ENCODE measurements around the gene SPCS1.

DNA sequence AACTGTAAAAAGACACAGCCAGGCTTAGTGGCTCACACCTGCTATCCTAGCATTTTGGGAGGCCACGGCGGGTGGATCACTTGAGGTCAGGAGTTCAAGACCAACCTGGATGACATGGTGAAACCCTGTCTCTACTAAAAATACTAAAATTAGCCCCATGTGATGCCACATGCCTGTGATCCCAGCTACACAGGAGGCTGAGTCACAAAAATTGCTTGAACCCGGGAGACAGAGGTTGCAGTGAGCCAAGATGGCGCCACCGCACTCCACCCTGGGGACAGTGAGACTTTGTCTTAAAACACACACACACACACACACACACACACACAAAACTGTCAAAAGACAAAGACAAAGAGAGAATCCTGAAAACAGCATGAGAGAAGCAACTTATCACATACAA lies 18.0 kb downstream of the SPCS1 start:
- TF ChIP-seq, protein P1, sequence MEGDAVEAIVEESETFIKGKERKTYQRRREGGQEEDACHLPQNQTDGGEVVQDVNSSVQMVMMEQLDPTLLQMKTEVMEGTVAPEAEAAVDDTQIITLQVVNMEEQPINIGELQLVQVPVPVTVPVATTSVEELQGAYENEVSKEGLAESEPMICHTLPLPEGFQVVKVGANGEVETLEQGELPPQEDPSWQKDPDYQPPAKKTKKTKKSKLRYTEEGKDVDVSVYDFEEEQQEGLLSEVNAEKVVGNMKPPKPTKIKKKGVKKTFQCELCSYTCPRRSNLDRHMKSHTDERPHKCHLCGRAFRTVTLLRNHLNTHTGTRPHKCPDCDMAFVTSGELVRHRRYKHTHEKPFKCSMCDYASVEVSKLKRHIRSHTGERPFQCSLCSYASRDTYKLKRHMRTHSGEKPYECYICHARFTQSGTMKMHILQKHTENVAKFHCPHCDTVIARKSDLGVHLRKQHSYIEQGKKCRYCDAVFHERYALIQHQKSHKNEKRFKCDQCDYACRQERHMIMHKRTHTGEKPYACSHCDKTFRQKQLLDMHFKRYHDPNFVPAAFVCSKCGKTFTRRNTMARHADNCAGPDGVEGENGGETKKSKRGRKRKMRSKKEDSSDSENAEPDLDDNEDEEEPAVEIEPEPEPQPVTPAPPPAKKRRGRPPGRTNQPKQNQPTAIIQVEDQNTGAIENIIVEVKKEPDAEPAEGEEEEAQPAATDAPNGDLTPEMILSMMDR (IDR thresholded peaks at IDR 0.05) = no peak
- no peak for TF ChIP-seq POLR2A (IDR thresholded peaks at IDR 0.05)
